HepG2 (cell line): ENCODE data around the gene DLG2. TPM values are rescaled to one million over a fixed set of nuclear protein-coding genes. Genes with fewer than 3 reads are reported as not detected.

Source experiments
- ATAC-seq: fragments of 200-7000 bp; cut with Tn5 transposase; 3 replicates; pipeline ENCODE4 v1.9.1; 2020; ENCODE audit warnings: mild to moderate bottlenecking, moderate library complexity
- BruUV-seq: library from RNA; stranded (reverse); fragments of 400-500 nt; replicated peaks from 2 replicates; lab custom pipeline; 2021; lab: Mats Ljungman, UMichigan
- CTCF ChIA-PET: fragments of 300-600 bp; formaldehyde crosslinking; extraction: SDS; loops from one replicate; lab custom pipeline; 2021; ENCODE audit warnings: low total read pairs, inconsistent platforms, low intra/inter-chr PET ratio; lab: Yijun Ruan, JAX
- POLR2A ChIA-PET: fragments of 350-600 bp; sonication (Branson Sonifier 250); formaldehyde crosslinking; loops from one replicate; lab custom pipeline; 2020; ENCODE audit warnings: antibody characterized with exemption, inconsistent platforms; lab: Yijun Ruan, JAX
- DNase-seq: peaks from one replicate; pipeline ENCODE4 v3.0.0-alpha.2; 2015; ENCODE audit warnings: low spot score
- FAIRE-seq: peaks from 3 replicates; lab custom pipeline; 2011; peaks lifted over from hg19 to GRCh38; lab: Jason Lieb, UNC
- H2AFZ ChIP-seq: one replicate; pipeline ENCODE4 v1.6.1; 2011; ENCODE audit warnings: low read length, inconsistent platforms
- H3K27ac ChIP-seq: fragments of 300-600 bp; 3 replicates; pipeline ENCODE4 v1.8.0; 2011; ENCODE audit warnings: mixed run types, mild to moderate bottlenecking, mixed read lengths, low read length, inconsistent platforms; ENCODE audit not compliant: insufficient read depth; ENCODE audit errors: extremely low read length
- H3K27me3 ChIP-seq, 2 experiments: fragments of 200-600 bp in 1 of 2; 2 replicates in 1 of 2; 3 replicates in 1 of 2; pipeline versions ENCODE4 v1.6.0 to v1.8.0; 2011; ENCODE audit warnings: low read length in 2 of 2, mild to moderate bottlenecking in 2 of 2, moderate library complexity in 2 of 2, inconsistent platforms in 1 of 2; ENCODE audit not compliant: insufficient read depth in 2 of 2, control insufficient read depth in 1 of 2
- H3K36me3 ChIP-seq, 2 experiments: fragments of 200-600 bp in 1 of 2; replicated peaks in 1 of 2; 2 replicates in 1 of 2; 3 replicates in 1 of 2; pipeline versions ENCODE4 v1.5.1 to v1.8.0; 2011; ENCODE audit warnings: low read length in 2 of 2, inconsistent platforms in 1 of 2; ENCODE audit not compliant: insufficient read depth in 2 of 2, control insufficient read depth in 1 of 2
- H3K4me1 ChIP-seq: 2 replicates; pipeline ENCODE4 v1.5.1; 2012; ENCODE audit warnings: low read length, inconsistent platforms; ENCODE audit not compliant: insufficient read depth
- H3K4me2 ChIP-seq: 2 replicates; pipeline ENCODE4 v1.6.0; 2011; ENCODE audit warnings: low read depth, low read length, inconsistent platforms
- H3K4me3 ChIP-seq, 3 experiments: fragments of 200-600 bp in 1 of 3; sonication (generic), shearing (Covaris generic) in 1 of 3; replicated peaks in 1 of 3; 2 replicates each; pipeline ENCODE4 v1.5.1; 2011 to 2016; ENCODE audit warnings: low read length in 3 of 3, inconsistent platforms in 2 of 3, low read depth in 2 of 3, mild to moderate bottlenecking in 2 of 3, control low read depth in 1 of 3, mixed read lengths in 1 of 3; ENCODE audit not compliant: insufficient read depth in 1 of 3
- H3K79me2 ChIP-seq: one replicate; pipeline ENCODE4 v1.6.1; 2011; ENCODE audit warnings: low read length, inconsistent platforms; ENCODE audit not compliant: insufficient read depth
- H3K9ac ChIP-seq: 2 replicates; pipeline ENCODE4 v1.6.0; 2011; ENCODE audit warnings: mild to moderate bottlenecking, low read depth, low read length, inconsistent platforms; ENCODE audit not compliant: insufficient read depth
- H3K9me3 ChIP-seq: 2 replicates; pipeline ENCODE4 v1.5.1; 2012; ENCODE audit warnings: mild to moderate bottlenecking, low read length
- H4K20me1 ChIP-seq: 2 replicates; pipeline ENCODE4 v1.6.0; 2011; ENCODE audit warnings: inconsistent platforms, mild to moderate bottlenecking, low read length, moderate library complexity; ENCODE audit not compliant: insufficient read depth
- GATA4 ChIP-seq: sonication (generic); IDR thresholded peaks from 2 replicates; pipeline ENCODE4 v1.6.1; 2016; ENCODE audit warnings: antibody characterized with exemption, low read depth, borderline replicate concordance
- GPN1 ChIP-seq: sonication (generic); formaldehyde crosslinking; IDR thresholded peaks from 2 replicates; pipeline ENCODE4 v1.5.1; 2020; ENCODE audit warnings: missing genetic modification reagents, borderline replicate concordance
- HOXD1 ChIP-seq: sonication (generic); formaldehyde crosslinking; IDR thresholded peaks from 2 replicates; pipeline ENCODE4 v1.5.0; 2020; ENCODE audit warnings: missing genetic modification reagents
- KDM5B ChIP-seq: sonication (generic); formaldehyde crosslinking; IDR thresholded peaks from 2 replicates; pipeline ENCODE4 v1.4.0; 2020; ENCODE audit warnings: missing genetic modification reagents, mild to moderate bottlenecking, borderline replicate concordance
- MAFK ChIP-seq, 2 experiments: IDR thresholded peaks in 1 of 2; conservative IDR thresholded peaks in 1 of 2; 2 replicates each; pipeline ENCODE4 v1.6.1; 2011; ENCODE audit warnings: improper control_type of control experiment in 2 of 2, low read length in 2 of 2
- NFYB ChIP-seq: sonication (generic); formaldehyde crosslinking; IDR thresholded peaks from 2 replicates; pipeline ENCODE4 v1.4.0; 2020; ENCODE audit warnings: missing genetic modification reagents
- NRL ChIP-seq: sonication (generic); formaldehyde crosslinking; IDR thresholded peaks from 2 replicates; pipeline ENCODE4 v1.5.0; 2020; ENCODE audit warnings: missing genetic modification reagents, mild to moderate bottlenecking, moderate library complexity, borderline replicate concordance
- PBX2 ChIP-seq: IDR thresholded peaks from 2 replicates; pipeline ENCODE4 v1.6.1; 2016; ENCODE audit warnings: control low read depth
- PHF21A ChIP-seq: sonication (generic); formaldehyde crosslinking; IDR thresholded peaks from 2 replicates; pipeline ENCODE4 v1.5.0; 2020; ENCODE audit warnings: mild to moderate bottlenecking, missing genetic modification reagents
- POLR2AphosphoS5 ChIP-seq: IDR thresholded peaks from 2 replicates; pipeline ENCODE4 v1.6.1; 2012; ENCODE audit warnings: low read depth, low read length
- SKIL ChIP-seq: sonication (generic); formaldehyde crosslinking; IDR thresholded peaks from 2 replicates; pipeline ENCODE4 v1.8.0; 2022; ENCODE audit warnings: missing genetic modification reagents, mild to moderate bottlenecking, moderate library complexity, borderline replicate concordance
- SP4 ChIP-seq: sonication (generic); formaldehyde crosslinking; IDR thresholded peaks from 2 replicates; pipeline ENCODE4 v1.8.1; 2023; ENCODE audit warnings: mild to moderate bottlenecking, missing genetic modification reagents
- SUZ12 ChIP-seq: fragments of 150-350 bp; IDR thresholded peaks from 2 replicates; pipeline ENCODE4 v1.6.1; 2014; ENCODE audit warnings: low read depth, low read length
- ZBTB44 ChIP-seq: sonication (generic); formaldehyde crosslinking; IDR thresholded peaks from 2 replicates; pipeline ENCODE4 v1.4.0; 2020; ENCODE audit warnings: missing genetic modification reagents
- ZNF280B ChIP-seq: sonication (generic); formaldehyde crosslinking; IDR thresholded peaks from 2 replicates; pipeline ENCODE4 v1.5.0; 2020; ENCODE audit warnings: missing genetic modification reagents, mild to moderate bottlenecking, borderline replicate concordance
- ZNF354B ChIP-seq: sonication (generic); formaldehyde crosslinking; IDR thresholded peaks from 2 replicates; pipeline ENCODE4 v1.8.0; 2022; ENCODE audit warnings: mild to moderate bottlenecking, missing genetic modification reagents
- ZNF513 ChIP-seq: sonication (generic); formaldehyde crosslinking; conservative IDR thresholded peaks from 2 replicates; pipeline ENCODE4 v1.5.0; 2020; ENCODE audit warnings: missing genetic modification reagents
- ZSCAN25 ChIP-seq: sonication (generic); formaldehyde crosslinking; IDR thresholded peaks from 2 replicates; pipeline ENCODE4 v1.8.0; 2022; ENCODE audit warnings: mild to moderate bottlenecking, missing genetic modification reagents
- WGBS: methylation state at CpG from one replicate; pipeline ENCODE4 v1.1.6; 2017; ENCODE audit warnings: low lambda C conversion rate; 5-methylcytosine and 5-hydroxymethylcytosine counted together
- in situ Hi-C: cut with HindIII; loops from 2 replicates; pipeline ENCODE4 v1.10.0; 2017; ENCODE audit warnings: low pct_unique_long_range_greater_than_20kb; ENCODE audit not compliant: extremely low pct_ligation_motif_present
- intact Hi-C: fragments of 100-400 bp; cut with micrococcal nuclease; formaldehyde crosslinking; loops from one replicate; pipeline ENCODE4 v1.10.0; 2022; ENCODE audit not compliant: unreplicated experiment
- polyA plus RNA-seq, 8 experiments: library from polyadenylated mRNA; depleted of rRNA in 3 of 8; stranded (reverse) in 7 of 8; unstranded in 1 of 8; fragments of >200 nt; fragmentation: Illumina TruSeq in 4 of 8; extraction: Trizol in 4 of 8; gene quantifications; 2 replicates each; pipeline versions ENCODE4 v1.2.1 to v1.2.3, GENCODE V29; 2011 to 2016; ENCODE audit warnings: low read depth in 4 of 8, missing spikeins in 1 of 8, mixed read lengths in 1 of 8; ENCODE audit not compliant: insufficient read depth in 1 of 8
- total RNA-seq, 5 experiments: library from RNA; depleted of rRNA; stranded (reverse); fragments of >200 nt; fragmentation: Illumina TruSeq; extraction: Trizol; gene quantifications; 2 replicates each; pipeline ENCODE4 v1.2.3, GENCODE V29; 2016; ENCODE audit warnings: low read depth in 1 of 5

The DLG2 gene
- total and polyA plus RNA-seq, 2 of the 13 experiments (the other 11 are each of a cell fraction or from before 2014, with no cell fraction given), result 0.46 to 1.0 TPM

GRCh38 chr11:84930863-84931262 lies 696.3 kb downstream of the DLG2 start:
- Histone ChIP-seq H3K9me3 (no peaks in the 10 kb centered on the region), H2AFZ (no peak overlapping the region), H3K79me2 (no peaks in the 10 kb centered on the region), H4K20me1 (no peaks in the 10 kb centered on the region), H3K4me2 (no peak overlapping the region), H3K36me3 (no peaks in the 10 kb centered on the region), H3K27me3 (no peaks in the 10 kb centered on the region; a peak in 1 of 5 replicates), H3K9ac (no peak overlapping the region), H3K4me1 (no peaks in the 10 kb centered on the region), H3K27ac (no peak overlapping the region), H3K4me3 (no peak overlapping the region)
- CTCF ChIA-PET, result no interaction called here
- WGBS, result 3% methylated on average over 1 of the region's 1 CpG
- FAIRE-seq (no peak), DNase-seq (no peak), ATAC-seq (no peak)
- POLR2A ChIA-PET, result no interaction called here
- intact Hi-C loops, result no loop called here
- BruUV-seq, result no TSS peak
- TF ChIP-seq ZSCAN25 (CRISPR knock-in tag) (no peak), NRL (CRISPR knock-in tag) (no peak), POLR2AphosphoS5 (no peak), GATA4 (no peak), ZNF280B (CRISPR knock-in tag) (no peak), PBX2 (CRISPR knock-in tag) (no peak), ZBTB44 (CRISPR knock-in tag) (no peak), PHF21A (CRISPR knock-in tag) (no peak), SKIL (no peak), KDM5B (CRISPR knock-in tag) (no peak), SUZ12 (no peak), MAFK (conservative IDR thresholded peaks at IDR 0.05 in 1 of 2, IDR thresholded peaks at IDR 0.05 in 1 of 2; ENCODE audit: low read length in 2 of 2) (no peak), HOXD1 (CRISPR knock-in tag) (no peak), ZNF513 (CRISPR knock-in tag) (no peak), SP4 (CRISPR knock-in tag) (no peak), ZNF354B (no peak), NFYB (no peak), GPN1 (CRISPR knock-in tag) (no peak)
- in situ Hi-C loops, result no loop called here
